Hepatocyte (in vitro differentiated cells): ENCODE data around the gene KLHL20. TPM values are rescaled to one million over a fixed set of nuclear protein-coding genes. Genes with fewer than 3 reads are reported as not detected.

ENCODE experiments used
- DNase-seq: peaks from one replicate; pipeline ENCODE4 v3.0.0-alpha.2; 2016; ENCODE audit warnings: low spot score
- H2AFZ ChIP-seq: fragments of 200-600 bp; sonication (generic); 2 replicates; pipeline ENCODE4 v1.6.0; 2016; ENCODE audit warnings: antibody characterized with exemption, mild to moderate bottlenecking
- H3K27ac ChIP-seq: fragments of 200-600 bp; sonication (generic); 2 replicates; pipeline ENCODE4 v1.5.1; 2016; ENCODE audit warnings: mild to moderate bottlenecking
- H3K27me3 ChIP-seq: fragments of 200-600 bp; sonication (generic); 2 replicates; pipeline ENCODE4 v1.6.1; 2016
- H3K36me3 ChIP-seq: fragments of 200-600 bp; sonication (generic); replicated peaks from 2 replicates; pipeline ENCODE4 v1.5.1; 2016; ENCODE audit warnings: low read depth; ENCODE audit not compliant: insufficient read depth
- H3K4me1 ChIP-seq: fragments of 200-600 bp; sonication (generic); 2 replicates; pipeline ENCODE4 v1.5.1; 2016; ENCODE audit warnings: mild to moderate bottlenecking, moderate library complexity; ENCODE audit not compliant: insufficient read depth
- H3K4me2 ChIP-seq: fragments of 200-600 bp; sonication (generic); 2 replicates; pipeline ENCODE4 v1.6.0; 2016
- H3K4me3 ChIP-seq: fragments of 200-600 bp; sonication (generic); 2 replicates; pipeline ENCODE4 v1.5.1; 2016; ENCODE audit warnings: mild to moderate bottlenecking
- H3K79me2 ChIP-seq: fragments of 200-600 bp; sonication (generic); 2 replicates; pipeline ENCODE4 v1.6.0; 2017; ENCODE audit warnings: mild to moderate bottlenecking
- H3K9me2 ChIP-seq: fragments of 200-600 bp; sonication (generic); replicated peaks from 2 replicates; pipeline ENCODE4 v1.6.0; 2017; ENCODE audit warnings: mild to moderate bottlenecking; ENCODE audit not compliant: insufficient read depth
- H3K9me3 ChIP-seq: fragments of 200-600 bp; sonication (generic); 2 replicates; pipeline ENCODE4 v1.5.1; 2016; ENCODE audit warnings: low read depth, mild to moderate bottlenecking
- H4K20me1 ChIP-seq: fragments of 200-600 bp; sonication (generic); 2 replicates; pipeline ENCODE4 v1.6.0; 2016; ENCODE audit warnings: mild to moderate bottlenecking; ENCODE audit not compliant: insufficient read depth, poor library complexity, severe bottlenecking
- EZH2 ChIP-seq: fragments of 200-600 bp; sonication (generic); IDR thresholded peaks from 2 replicates; pipeline ENCODE4 v1.6.1; 2016; ENCODE audit warnings: antibody characterized with exemption, mild to moderate bottlenecking, borderline replicate concordance
- EZH2phosphoT487 ChIP-seq: fragments of 200-600 bp; sonication (generic); IDR thresholded peaks from one replicate; pipeline ENCODE4 v1.6.1; 2018; ENCODE audit warnings: antibody characterized with exemption, mild to moderate bottlenecking, low read depth, moderate library complexity; ENCODE audit not compliant: unreplicated experiment, severe bottlenecking
- WGBS: methylation state at CpG from one replicate; pipeline ENCODE4 v1.1.6; 2016; ENCODE audit warnings: low lambda C conversion rate; ENCODE audit errors: missing lambda C conversion rate; 5-methylcytosine and 5-hydroxymethylcytosine counted together
- polyA plus RNA-seq: library from polyadenylated mRNA; unstranded; fragments of >200 nt; fragmentation: Nextera tagmentation; extraction: Ambion mirVana; gene quantifications from 2 replicates; pipeline ENCODE4 v1.2.1, GENCODE V29; 2016
- total RNA-seq: library from RNA; depleted of rRNA; stranded (reverse); fragments of >200 nt; gene quantifications from 2 replicates; pipeline ENCODE4 v1.2.3, GENCODE V29; 2014
- TF ChIP-seq, protein P1 (sequence below): fragments of 200-600 bp; sonication (generic); IDR thresholded peaks from 2 replicates; pipeline ENCODE4 v1.5.1; 2016; ENCODE audit warnings: antibody characterized with exemption, mild to moderate bottlenecking; ENCODE audit not compliant: poor library complexity

Gene KLHL20
- total and polyA plus RNA-seq, 2 experiments from 2014 or later, result 10.0 to 23.1 TPM

- Histone ChIP-seq H3K27me3 (no peaks in the 10 kb centered on the region), H3K4me2 (no peak overlapping the region), H4K20me1 (no peaks in the 10 kb centered on the region), H3K79me2 (peaks cover 50% of the 10 kb centered on the region), H3K27ac (no peak overlapping the region), H3K9me3 (no peaks in the 10 kb centered on the region), H3K9me2 (no peaks in the 10 kb centered on the region), H3K4me1 (no peaks in the 10 kb centered on the region), H3K36me3 (no peaks in the 10 kb centered on the region), H2AFZ (no peak overlapping the region), H3K4me3 (no peak overlapping the region)
- over 99% methylated on average over 10 of the region's 10 CpGs for WGBS
- TF ChIP-seq, protein P1, sequence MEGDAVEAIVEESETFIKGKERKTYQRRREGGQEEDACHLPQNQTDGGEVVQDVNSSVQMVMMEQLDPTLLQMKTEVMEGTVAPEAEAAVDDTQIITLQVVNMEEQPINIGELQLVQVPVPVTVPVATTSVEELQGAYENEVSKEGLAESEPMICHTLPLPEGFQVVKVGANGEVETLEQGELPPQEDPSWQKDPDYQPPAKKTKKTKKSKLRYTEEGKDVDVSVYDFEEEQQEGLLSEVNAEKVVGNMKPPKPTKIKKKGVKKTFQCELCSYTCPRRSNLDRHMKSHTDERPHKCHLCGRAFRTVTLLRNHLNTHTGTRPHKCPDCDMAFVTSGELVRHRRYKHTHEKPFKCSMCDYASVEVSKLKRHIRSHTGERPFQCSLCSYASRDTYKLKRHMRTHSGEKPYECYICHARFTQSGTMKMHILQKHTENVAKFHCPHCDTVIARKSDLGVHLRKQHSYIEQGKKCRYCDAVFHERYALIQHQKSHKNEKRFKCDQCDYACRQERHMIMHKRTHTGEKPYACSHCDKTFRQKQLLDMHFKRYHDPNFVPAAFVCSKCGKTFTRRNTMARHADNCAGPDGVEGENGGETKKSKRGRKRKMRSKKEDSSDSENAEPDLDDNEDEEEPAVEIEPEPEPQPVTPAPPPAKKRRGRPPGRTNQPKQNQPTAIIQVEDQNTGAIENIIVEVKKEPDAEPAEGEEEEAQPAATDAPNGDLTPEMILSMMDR, result no peak
- TF ChIP-seq EZH2, result no peak
- DNase-seq, result no peak
Observed at GRCh38 chr1:173742203-173742886, 27.6 kb downstream of the KLHL20 start.

- Histone ChIP-seq H2AFZ (no peak overlapping the region), H4K20me1 (no peaks in the 10 kb centered on the region), H3K9me3 (no peaks in the 10 kb centered on the region), H3K36me3 (no peaks in the 10 kb centered on the region), H3K4me1 (no peaks in the 10 kb centered on the region), H3K27me3 (no peaks in the 10 kb centered on the region), H3K4me2 (no peak overlapping the region), H3K9me2 (no peaks in the 10 kb centered on the region), H3K79me2 (peaks cover 35% of the 10 kb centered on the region), H3K27ac (no peak overlapping the region), H3K4me3 (no peak overlapping the region)
- WGBS, result 75% methylated on average over 2 of the region's 2 CpGs
- TF ChIP-seq EZH2 (no peak), EZH2phosphoT487 (no peak)
- TF ChIP-seq, protein P1, result no peak
- DNase-seq, result no peak
Observed at GRCh38 chr1:173744651-173745050, 29.9 kb downstream of the KLHL20 start.

- no peak for DNase-seq
- Histone ChIP-seq H2AFZ (no peak overlapping the region), H4K20me1 (no peaks in the 10 kb centered on the region), H3K4me1 (no peaks in the 10 kb centered on the region), H3K79me2 (peaks cover 14% of the 10 kb centered on the region), H3K4me2 (no peak overlapping the region), H3K36me3 (no peaks in the 10 kb centered on the region), H3K27ac (no peak overlapping the region), H3K4me3 (no peak overlapping the region), H3K9me2 (no peaks in the 10 kb centered on the region), H3K9me3 (no peaks in the 10 kb centered on the region), H3K27me3 (no peaks in the 10 kb centered on the region)
- no peak for TF ChIP-seq EZH2
- no peak for TF ChIP-seq EZH2phosphoT487
- TF ChIP-seq, protein P1, result no peak
- WGBS, result 92% methylated on average over 4 of the region's 4 CpGs
Observed at GRCh38 chr1:173749137-173749536, 34.4 kb downstream of the KLHL20 start.
